ENCODE results near the gene RTBDN.

GRCh38 chr19:12785431-12786031, 48.8 kb downstream of the RTBDN start:
- TF ChIP-seq REST (IDR thresholded peaks at IDR 0.05; ENCODE audit: low read depth, low read length) (no peak), MAX (IDR thresholded peaks at IDR 0.05; ENCODE audit: low read depth) (no peak), RXRA (IDR thresholded peaks at IDR 0.05; ENCODE audit: borderline replicate concordance, low read depth) (no peak), POLR2AphosphoS5 (IDR thresholded peaks at IDR 0.05; ENCODE audit: low read depth, low read length) (no peak)
- TF ChIP-seq, protein P1, sequence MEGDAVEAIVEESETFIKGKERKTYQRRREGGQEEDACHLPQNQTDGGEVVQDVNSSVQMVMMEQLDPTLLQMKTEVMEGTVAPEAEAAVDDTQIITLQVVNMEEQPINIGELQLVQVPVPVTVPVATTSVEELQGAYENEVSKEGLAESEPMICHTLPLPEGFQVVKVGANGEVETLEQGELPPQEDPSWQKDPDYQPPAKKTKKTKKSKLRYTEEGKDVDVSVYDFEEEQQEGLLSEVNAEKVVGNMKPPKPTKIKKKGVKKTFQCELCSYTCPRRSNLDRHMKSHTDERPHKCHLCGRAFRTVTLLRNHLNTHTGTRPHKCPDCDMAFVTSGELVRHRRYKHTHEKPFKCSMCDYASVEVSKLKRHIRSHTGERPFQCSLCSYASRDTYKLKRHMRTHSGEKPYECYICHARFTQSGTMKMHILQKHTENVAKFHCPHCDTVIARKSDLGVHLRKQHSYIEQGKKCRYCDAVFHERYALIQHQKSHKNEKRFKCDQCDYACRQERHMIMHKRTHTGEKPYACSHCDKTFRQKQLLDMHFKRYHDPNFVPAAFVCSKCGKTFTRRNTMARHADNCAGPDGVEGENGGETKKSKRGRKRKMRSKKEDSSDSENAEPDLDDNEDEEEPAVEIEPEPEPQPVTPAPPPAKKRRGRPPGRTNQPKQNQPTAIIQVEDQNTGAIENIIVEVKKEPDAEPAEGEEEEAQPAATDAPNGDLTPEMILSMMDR (IDR thresholded peaks at IDR 0.05) = no peak

All from SK-N-SH (cell line).